ENCODE results near the gene DZIP1.

DZIP1 gene

GRCh38 chr13:95588721-95589120 is 55.8 kb downstream of the DZIP1 start:
- TF ChIP-seq EGR1 (IDR thresholded peaks at IDR 0.05), result no peak
- no peak for TF ChIP-seq USF1 (IDR thresholded peaks at IDR 0.05)
- TF ChIP-seq FOXM1 (IDR thresholded peaks at IDR 0.05; ENCODE audit: borderline replicate concordance, low read depth), result no peak
- TF ChIP-seq REST (IDR thresholded peaks at IDR 0.05; ENCODE audit: low read depth), result no peak
- no peak for TF ChIP-seq TEAD4 (IDR thresholded peaks at IDR 0.05)
- no peak for TF ChIP-seq TCF12 (IDR thresholded peaks at IDR 0.05; ENCODE audit: low read depth)

DNA sequence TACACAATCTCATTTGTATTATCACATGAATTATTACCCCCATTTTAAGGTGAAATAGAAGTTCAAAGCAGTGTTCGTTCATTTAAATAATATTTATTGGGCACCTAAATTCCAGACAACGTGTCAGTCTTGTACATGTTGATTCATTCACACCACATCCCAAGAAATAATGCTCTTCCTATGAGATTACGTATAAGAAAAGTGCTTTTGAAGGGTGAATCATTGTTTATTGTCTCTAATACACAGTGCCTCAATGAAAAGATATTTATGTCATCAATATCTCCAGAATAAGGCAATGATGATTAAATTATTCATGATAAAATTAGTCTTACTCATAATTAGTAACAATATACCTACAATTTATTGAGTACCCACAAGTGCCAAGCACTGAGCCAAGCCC is 56.4 kb downstream of the DZIP1 start:
- TF ChIP-seq TCF12 (IDR thresholded peaks at IDR 0.05; ENCODE audit: low read depth) (no peak), USF1 (IDR thresholded peaks at IDR 0.05) (no peak), EGR1 (IDR thresholded peaks at IDR 0.05) (no peak), NFIC (IDR thresholded peaks at IDR 0.05) (no peak), EP300 (IDR thresholded peaks at IDR 0.05; ENCODE audit: borderline replicate concordance) (no peak), TAF1 (IDR thresholded peaks at IDR 0.05; ENCODE audit: low read depth) (no peak), YY1 (IDR thresholded peaks at IDR 0.05; ENCODE audit: low read depth) (no peak), TEAD4 (IDR thresholded peaks at IDR 0.05) (no peak), FOXM1 (IDR thresholded peaks at IDR 0.05; ENCODE audit: borderline replicate concordance, low read depth) (no peak)
- TF ChIP-seq, protein P1, sequence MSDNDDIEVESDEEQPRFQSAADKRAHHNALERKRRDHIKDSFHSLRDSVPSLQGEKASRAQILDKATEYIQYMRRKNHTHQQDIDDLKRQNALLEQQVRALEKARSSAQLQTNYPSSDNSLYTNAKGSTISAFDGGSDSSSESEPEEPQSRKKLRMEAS (IDR thresholded peaks at IDR 0.05), result no peak

DNA sequence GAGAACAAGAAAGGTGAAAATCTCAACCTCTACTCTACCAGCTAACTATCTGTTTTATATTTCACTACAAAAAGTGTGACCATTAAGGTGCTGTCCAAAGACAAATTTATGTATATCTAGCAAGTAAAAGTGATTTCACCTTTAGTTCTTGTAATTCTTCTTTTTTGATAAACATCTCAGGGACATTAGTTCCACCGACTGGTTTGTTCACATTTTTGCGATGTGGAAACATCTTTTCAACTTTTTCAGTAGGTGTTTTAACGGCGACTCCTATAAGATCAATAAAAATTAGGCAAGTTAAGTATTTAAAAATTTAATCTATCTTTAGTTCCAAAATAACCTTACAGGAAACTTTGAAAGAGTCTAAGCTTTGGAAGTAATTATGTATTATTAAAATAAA is 58.6 kb downstream of the DZIP1 start:
- TF ChIP-seq, protein P1 (IDR thresholded peaks at IDR 0.05), result no peak
- TF ChIP-seq CREB1 (IDR thresholded peaks at IDR 0.05; ENCODE audit: low read depth), result no peak
- TF ChIP-seq FOXM1 (IDR thresholded peaks at IDR 0.05; ENCODE audit: borderline replicate concordance, low read depth), result no peak
- no peak for TF ChIP-seq REST (IDR thresholded peaks at IDR 0.05; ENCODE audit: low read depth)
- TF ChIP-seq RAD21 (IDR thresholded peaks at IDR 0.05; ENCODE audit: low read depth), result no peak
- no peak for TF ChIP-seq EP300 (IDR thresholded peaks at IDR 0.05; ENCODE audit: borderline replicate concordance)
- no peak for TF ChIP-seq TEAD4 (IDR thresholded peaks at IDR 0.05)
- no peak for TF ChIP-seq TAF1 (IDR thresholded peaks at IDR 0.05; ENCODE audit: low read depth)
- no peak for TF ChIP-seq EGR1 (IDR thresholded peaks at IDR 0.05)
- TF ChIP-seq YY1 (IDR thresholded peaks at IDR 0.05; ENCODE audit: low read depth), result no peak
- no peak for TF ChIP-seq CEBPB (IDR thresholded peaks at IDR 0.05)
- TF ChIP-seq NFIC (IDR thresholded peaks at IDR 0.05), result no peak
- TF ChIP-seq USF1 (IDR thresholded peaks at IDR 0.05), result no peak
- TF ChIP-seq TCF12 (IDR thresholded peaks at IDR 0.05; ENCODE audit: low read depth), result no peak
- TF ChIP-seq ZBTB7A (IDR thresholded peaks at IDR 0.05; ENCODE audit: low read depth), result no peak

DNA sequence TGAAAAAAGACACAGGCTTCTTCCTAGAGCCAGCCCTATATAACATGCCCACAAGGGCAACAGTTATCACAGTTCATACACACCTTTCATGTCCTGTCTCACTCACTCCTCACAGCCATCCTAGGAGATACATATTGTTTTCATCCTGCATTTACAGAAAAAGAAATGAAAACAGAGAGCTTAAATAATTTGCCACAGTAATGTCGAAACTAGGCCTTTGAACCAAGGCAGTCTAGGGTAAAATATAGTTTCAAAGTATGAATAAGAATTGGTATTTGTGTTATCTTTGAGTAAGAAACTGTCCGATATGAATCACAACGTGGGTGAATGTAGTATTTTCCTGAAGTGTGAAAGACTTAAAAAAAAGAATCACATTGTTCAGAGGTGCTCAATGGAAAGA is 65.2 kb downstream of the DZIP1 start:
- TF ChIP-seq, protein P1 (IDR thresholded peaks at IDR 0.05), result no peak
- TF ChIP-seq EP300 (IDR thresholded peaks at IDR 0.05; ENCODE audit: borderline replicate concordance), result no peak
- no peak for TF ChIP-seq USF1 (IDR thresholded peaks at IDR 0.05)
- TF ChIP-seq EGR1 (IDR thresholded peaks at IDR 0.05), result no peak
- TF ChIP-seq FOXM1 (IDR thresholded peaks at IDR 0.05; ENCODE audit: borderline replicate concordance, low read depth), result no peak
- TF ChIP-seq ZBTB7A (IDR thresholded peaks at IDR 0.05; ENCODE audit: low read depth), result no peak
- no peak for TF ChIP-seq TEAD4 (IDR thresholded peaks at IDR 0.05)
- no peak for TF ChIP-seq NFIC (IDR thresholded peaks at IDR 0.05)
- no peak for TF ChIP-seq CREB1 (IDR thresholded peaks at IDR 0.05; ENCODE audit: low read depth)
- no peak for TF ChIP-seq TAF1 (IDR thresholded peaks at IDR 0.05; ENCODE audit: low read depth)
- TF ChIP-seq RAD21 (IDR thresholded peaks at IDR 0.05; ENCODE audit: low read depth), result no peak
- TF ChIP-seq CEBPB (IDR thresholded peaks at IDR 0.05), result no peak
- no peak for TF ChIP-seq YY1 (IDR thresholded peaks at IDR 0.05; ENCODE audit: low read depth)
- TF ChIP-seq REST (IDR thresholded peaks at IDR 0.05; ENCODE audit: low read depth), result no peak
